NCI-H1105 treated with DMSO at 0.1 percent for 48 hours (cell line): ENCODE measurements around the gene TMEM243.

ENCODE experiments used
- DNase-seq: peaks from one replicate; lab custom pipeline; 2025; lab: John Stamatoyannopoulos, UW

Gene TMEM243

DNA sequence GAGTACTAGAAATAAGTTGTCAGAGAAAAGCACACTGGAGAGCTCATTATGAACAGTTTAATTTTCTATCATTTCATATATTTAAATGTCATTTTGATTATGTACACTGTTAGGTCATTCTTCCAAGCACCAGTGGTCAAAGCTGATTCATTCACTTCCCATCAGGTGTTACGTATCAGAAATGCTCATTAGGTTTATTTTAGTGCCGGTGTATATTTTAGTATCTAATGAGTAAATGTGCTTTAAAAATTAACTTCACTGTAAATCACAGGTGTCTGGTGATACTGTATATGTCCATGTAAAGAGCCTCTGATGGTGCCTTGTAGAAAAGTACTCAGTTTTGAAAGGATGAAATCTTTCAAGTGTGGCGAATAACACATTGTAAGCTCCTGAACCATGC is 63.7 kb downstream of the TMEM243 start:
- no peak for DNase-seq

DNA sequence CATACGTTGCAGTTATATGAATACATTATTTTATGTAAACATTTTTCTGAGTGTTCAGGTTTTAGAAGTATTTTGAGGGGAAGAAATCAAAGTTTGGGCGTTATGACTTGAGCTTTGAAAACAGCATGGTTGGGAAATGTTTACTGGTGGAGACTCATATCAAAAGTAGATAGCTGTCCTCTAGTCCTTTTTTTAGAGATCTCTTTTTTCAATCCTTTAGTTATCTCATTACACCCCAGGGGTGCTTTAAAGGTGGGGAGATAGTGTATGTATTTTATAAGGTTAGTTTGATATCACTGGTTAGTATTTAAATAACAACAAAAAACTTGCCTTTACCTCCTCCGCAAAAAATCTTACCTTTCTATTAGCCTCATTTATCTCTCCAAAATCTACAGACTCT is 65.0 kb downstream of the TMEM243 start:
- DNase-seq, result no peak

DNA sequence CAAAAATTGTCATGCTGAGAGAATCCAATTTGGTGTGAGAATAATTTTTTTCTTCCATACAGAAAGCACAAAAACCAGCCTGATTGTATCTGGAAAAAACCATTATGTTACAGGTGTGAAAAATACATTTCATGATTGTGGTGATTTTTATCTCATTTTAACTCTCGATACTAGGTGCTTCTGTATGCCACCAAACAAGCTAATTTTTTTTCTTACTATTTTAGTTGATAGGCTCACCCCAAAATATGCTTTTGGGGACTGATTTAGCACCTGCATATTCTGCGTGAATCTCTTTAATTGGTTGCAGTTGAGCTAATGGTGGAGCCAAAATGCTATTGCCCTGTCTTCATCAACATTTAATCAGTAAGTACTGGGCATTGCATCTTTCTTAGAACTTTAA is 65.4 kb downstream of the TMEM243 start:
- no peak for DNase-seq

DNA sequence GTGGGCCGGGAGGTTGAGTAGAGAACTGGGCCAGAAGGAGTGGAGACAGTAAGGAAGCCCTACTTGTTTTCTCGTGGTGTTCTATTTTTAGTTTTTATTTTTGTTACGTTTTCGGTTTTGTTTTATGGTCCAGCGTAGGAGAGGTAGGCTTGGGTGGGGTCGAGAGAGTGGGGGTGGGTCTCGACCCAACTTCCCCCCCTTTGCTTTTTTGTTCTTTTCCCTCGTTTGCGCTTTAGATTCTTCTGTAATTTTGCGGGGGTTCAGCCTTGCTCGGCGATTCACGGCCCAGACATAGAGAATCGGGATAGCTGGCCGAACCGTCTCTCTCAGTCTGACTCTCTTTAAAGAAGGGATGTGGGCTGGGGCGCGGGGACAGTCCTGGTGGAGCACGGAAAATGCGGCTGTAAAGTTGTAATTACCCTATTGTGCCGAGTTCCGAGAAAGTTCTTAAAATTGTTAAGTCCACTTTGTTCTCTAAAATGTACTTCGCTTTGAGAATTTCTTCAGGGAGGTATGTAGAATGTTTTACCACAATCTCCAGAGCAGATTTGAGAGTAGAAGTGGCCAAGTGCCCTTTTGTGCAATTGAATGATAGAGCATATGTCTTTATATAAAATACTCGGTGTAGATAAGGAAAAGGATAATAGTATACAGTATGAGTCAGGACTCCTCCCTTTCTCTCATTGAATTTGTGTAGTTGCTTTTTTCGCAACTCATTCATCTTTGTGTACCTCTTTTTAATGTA is 66.5 kb downstream of the TMEM243 start:
- DNase-seq, result peak; percentile 20

DNA sequence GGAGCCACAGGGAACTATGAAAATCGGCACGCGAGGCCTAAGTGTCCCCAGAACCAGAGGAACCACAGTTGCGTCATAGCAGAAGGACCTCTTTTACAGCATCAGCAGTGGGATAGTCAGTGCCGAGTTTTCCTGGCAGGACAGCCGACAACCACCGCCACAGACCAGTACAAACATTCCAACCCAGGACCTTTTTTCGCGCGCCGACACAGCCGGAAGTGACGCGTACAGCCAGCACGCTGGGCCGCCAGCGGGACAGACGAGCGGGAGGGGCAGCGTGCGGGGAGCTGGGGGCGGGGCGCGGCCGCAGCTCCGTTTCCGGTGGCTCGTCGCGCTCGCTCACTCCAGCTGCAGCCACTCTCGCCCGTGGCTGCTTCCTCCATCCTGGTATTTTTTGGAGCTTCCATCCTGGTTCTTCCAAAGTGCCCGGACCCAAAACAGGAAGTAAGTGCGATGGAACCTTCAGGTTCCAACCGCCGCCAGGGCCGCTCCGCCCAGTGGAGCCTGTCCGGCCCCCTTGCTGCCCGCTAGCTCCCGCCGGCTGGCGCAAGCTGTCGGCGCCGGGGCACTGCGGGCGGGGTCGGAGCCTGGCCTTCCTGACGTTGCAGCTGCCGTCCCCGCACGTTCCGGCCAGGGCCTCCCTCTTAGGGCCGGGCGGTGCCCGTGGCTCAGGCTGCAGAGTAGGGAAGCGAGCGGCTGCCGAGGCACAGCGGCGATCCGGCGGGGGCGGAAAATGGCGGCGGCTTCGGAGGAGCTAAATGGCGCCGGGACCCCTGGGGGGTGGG is 67.2 kb downstream of the TMEM243 start, which contains the start of gene DMTF1:
TSS of gene DMTF1 (plus strand) at position 342 of the 785 bp plus-strand sequence. CDS start 12,489 bp downstream, outside the sequence.
- DNase-seq, result peak; percentile 93

DNA sequence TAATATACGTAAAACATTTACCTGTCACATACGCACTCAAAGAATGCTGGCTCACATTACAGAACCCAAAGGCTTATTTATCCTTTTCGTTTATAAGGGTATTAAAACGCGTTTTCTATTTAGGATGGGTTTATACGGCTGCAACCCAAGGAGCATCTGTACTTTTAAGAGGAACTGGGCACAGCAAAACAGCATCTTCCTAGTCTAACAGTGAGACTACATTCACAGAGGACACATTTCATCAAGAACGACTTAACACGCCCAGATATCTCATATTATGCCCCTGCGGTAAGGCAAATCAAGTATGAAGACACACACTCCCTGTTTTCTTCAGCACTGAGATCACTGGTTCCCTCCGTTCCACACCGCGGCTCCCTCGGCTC is 67.8 kb downstream of the TMEM243 start:
- no peak for DNase-seq

DNA sequence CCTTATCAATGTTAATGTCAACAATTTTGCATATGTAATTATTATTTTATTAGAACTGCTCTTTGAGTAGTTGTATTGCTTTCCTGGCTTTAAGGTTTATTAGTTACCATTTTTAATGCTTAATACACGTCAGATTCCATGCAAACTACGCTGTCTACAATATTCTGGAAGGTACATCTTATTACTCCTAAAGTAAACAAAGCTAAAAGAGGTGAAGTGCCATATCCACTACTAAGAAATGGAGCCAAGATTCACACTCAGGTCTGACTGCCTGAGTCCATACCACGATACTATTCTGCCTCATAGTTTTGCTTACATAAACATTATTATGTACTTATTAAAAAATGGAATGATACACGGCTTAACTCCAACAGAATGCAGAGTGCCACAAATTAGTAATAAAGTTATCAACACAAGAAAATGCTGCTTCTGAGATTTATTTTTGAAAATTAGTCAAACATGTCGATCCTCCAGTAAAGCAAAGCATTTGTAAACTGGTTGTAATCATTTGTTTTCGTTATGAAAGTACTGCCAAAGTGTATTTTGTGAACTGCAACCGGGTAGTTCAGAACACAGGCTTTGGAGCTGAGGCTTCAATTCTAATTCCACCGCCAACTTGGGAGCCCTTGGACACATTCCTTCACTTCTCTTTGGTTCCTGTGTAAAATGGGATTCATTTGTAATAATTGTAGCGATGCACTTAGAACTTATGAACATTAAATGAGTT is 68.4 kb downstream of the TMEM243 start:
- no peak for DNase-seq

DNA sequence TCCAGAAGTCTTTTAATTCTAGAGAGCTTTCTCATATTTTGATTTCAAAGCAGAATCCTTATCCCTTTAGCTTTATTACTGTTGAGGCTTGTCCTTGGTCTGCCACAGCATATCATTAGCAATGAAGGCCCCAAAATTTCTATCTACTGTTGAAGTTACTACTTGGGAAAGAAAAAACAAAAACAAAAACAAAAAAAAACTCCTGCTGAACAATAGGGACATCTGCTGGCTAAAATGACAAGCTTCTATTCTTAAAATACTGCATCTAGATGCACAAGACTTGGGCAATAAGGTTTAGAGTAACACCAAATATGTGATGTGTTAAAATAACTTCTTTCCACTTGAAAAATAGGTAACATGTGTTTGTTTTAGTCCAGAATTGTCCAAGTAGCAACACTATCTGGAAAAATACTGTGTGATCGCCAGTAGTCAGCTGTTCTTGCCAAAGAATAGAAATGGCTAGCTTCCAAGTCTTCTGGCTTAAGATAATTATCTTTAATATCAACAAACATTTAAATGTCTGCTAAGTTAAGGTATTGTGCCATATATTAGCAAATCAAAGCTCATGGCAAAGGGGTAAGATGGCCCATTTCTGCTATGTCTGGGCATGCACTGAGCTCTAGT is 71.1 kb downstream of the TMEM243 start:
- DNase-seq, result peak; percentile 75

DNA sequence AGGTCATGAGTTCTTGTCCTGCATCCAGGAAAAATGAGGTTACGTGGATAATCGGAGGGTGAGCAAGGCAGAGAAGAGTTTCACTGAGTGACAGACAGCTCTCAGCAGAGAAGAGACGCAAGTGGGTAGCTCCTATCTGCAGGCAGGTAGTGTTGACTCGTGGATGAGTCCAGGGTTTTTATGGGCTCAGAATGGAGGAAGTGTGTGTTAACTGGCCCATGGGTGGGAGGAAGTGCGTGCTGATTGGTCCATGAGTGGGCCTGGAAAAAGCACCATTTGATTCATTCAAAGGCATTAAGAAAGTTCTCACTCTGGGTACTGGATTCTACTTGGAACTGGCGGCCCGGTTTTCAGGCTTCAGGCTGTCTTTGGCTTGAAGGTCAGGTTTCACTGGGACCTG is 72.0 kb downstream of the TMEM243 start:
- no peak for DNase-seq

DNA sequence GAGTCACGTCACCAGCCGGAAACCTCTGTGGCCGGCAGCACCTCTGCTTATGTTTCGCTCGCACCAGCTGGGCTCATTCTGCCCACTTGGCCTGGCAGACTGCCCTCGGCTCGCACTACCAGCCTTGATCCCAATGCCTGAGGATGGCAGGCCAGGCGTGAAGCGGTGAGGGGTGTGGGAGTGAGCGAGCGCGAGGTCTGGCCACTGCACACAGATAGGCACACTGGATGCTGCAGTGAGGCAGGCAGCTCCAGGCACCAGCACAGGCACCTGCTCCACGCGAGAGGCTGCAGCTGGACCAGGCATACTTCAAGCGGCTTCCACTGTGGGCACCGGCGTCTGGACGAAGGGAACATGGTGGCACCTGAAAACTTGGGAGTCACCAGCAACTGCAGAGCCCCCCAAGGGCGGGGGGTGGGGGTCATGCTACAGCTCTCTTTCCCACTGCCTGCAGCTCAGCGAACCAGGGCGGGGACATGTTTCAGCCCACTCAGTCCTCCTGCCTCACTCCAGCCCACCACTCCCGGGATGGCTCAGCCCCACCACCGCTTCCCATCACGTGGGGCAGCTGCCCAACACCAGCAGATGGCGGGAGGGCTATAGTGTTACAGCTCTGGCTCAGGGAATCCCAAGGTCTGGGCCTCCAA is 72.7 kb downstream of the TMEM243 start:
- DNase-seq, result no peak
